ENCODE measurements around the gene SERPINB4. TPM values are rescaled to one million over a fixed set of nuclear protein-coding genes. Genes with fewer than 3 reads are reported as not detected.

The SERPINB4 gene
- total and polyA plus RNA-seq, 2 of the 8 experiments (the other 6 are each of a cell fraction or from before 2014, with no cell fraction given): 0.32 to 0.36 TPM

- TF ChIP-seq ATF3 (IDR thresholded peaks at IDR 0.05; ENCODE audit: insufficient read depth, low read depth, low read length) (no peak), TAF7 (optimal IDR thresholded peaks at IDR 0.05; ENCODE audit: borderline replicate concordance, low read depth, low read length) (no peak)
Observed at GRCh38 chr18:63689064-63689463, 45.0 kb upstream of the SERPINB4 start (continued).

Measured in H1 (cell line).